Gastroesophageal sphincter (tissue), 3 donors: ENCODE data around the gene MED9.
"Not testable (repeated sequence)": the region's sequence is repeated elsewhere in the genome, so short reads cannot be mapped to it uniquely, and the experiment has no call there.

Source experiments
- EP300 ChIP-seq: sonication (generic); formaldehyde crosslinking; IDR thresholded peaks from one replicate; pipeline ENCODE4 v1.6.1; 2017; ENCODE audit warnings: antibody characterized with exemption, mild to moderate bottlenecking
- TF ChIP-seq, protein P1 (sequence below), 4 experiments: fragments of 200-600 bp in 2 of 4; fragments of 450-650 bp in 2 of 4; sonication (generic) in 1 of 4; IDR thresholded peaks; one replicate each; pipeline ENCODE4 v1.5.1; 2017 to 2019; ENCODE audit warnings: antibody characterized with exemption in 4 of 4, mild to moderate bottlenecking in 2 of 4, moderate library complexity in 2 of 4

DNA sequence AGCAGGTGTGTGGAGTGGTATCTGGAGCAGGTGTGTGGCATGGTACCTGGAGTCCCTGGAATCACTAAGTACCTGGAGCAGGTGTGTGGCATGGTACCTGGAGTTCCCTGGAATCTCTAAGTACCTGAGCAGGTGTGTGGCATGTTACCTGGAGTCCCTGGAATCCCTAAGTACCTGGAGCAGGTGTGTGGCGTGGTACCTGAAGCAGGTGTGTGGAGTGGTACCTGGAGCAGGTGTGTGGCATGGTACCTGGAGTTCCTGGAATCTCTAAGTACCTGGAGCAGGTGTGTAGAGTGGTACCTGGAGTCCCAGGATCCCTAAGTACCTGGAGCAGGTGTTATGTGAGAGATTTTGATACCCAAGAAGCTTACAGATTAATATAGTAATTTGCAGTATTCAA lies 22.1 kb upstream of the MED9 start:
- TF ChIP-seq, protein P1, sequence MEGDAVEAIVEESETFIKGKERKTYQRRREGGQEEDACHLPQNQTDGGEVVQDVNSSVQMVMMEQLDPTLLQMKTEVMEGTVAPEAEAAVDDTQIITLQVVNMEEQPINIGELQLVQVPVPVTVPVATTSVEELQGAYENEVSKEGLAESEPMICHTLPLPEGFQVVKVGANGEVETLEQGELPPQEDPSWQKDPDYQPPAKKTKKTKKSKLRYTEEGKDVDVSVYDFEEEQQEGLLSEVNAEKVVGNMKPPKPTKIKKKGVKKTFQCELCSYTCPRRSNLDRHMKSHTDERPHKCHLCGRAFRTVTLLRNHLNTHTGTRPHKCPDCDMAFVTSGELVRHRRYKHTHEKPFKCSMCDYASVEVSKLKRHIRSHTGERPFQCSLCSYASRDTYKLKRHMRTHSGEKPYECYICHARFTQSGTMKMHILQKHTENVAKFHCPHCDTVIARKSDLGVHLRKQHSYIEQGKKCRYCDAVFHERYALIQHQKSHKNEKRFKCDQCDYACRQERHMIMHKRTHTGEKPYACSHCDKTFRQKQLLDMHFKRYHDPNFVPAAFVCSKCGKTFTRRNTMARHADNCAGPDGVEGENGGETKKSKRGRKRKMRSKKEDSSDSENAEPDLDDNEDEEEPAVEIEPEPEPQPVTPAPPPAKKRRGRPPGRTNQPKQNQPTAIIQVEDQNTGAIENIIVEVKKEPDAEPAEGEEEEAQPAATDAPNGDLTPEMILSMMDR (IDR thresholded peaks at IDR 0.05), result not testable (repeated sequence)
- not testable (repeated sequence) for TF ChIP-seq EP300
